ENCODE measurements around the gene ZC3H7A. TPM values are rescaled to one million over a fixed set of nuclear protein-coding genes. Genes with fewer than 3 reads are reported as not detected.

ZC3H7A gene
- total and polyA plus RNA-seq, 2 of the 13 experiments (the other 11 are each of a cell fraction or from before 2014, with no cell fraction given): 29.2 to 36.8 TPM

GRCh38 chr16:11833951-11834695 is 37.1 kb upstream of the ZC3H7A start:
- BruUV-seq (replicated peaks): no TSS peak
- ATAC-seq (peak; percentile 61), FAIRE-seq (peak; percentile 56), DNase-seq (ENCODE audit: low spot score) (peak; percentile 84)
- H3K27me3 ChIP-seq (ENCODE audit: control insufficient read depth in 1 of 2, insufficient read depth in 2 of 2, low read length in 2 of 2): no peaks in the 10 kb centered on the region
- no peaks in the 10 kb centered on the region for H4K20me1 ChIP-seq (ENCODE audit: insufficient read depth, low read length)
- intact Hi-C loops (cut with micrococcal nuclease; ENCODE audit: unreplicated experiment) (no loop called here), in situ Hi-C loops (cut with HindIII; ENCODE audit: extremely low pct_ligation_motif_present, low pct_unique_long_range_greater_than_20kb) (no loop called here)
- no peak overlapping the region for H3K4me3 ChIP-seq (replicated peaks in 1 of 3; ENCODE audit: insufficient read depth in 1 of 3, low read depth in 2 of 3, low read length in 3 of 3)
- H2AFZ ChIP-seq (ENCODE audit: low read length): no peak overlapping the region
- 49% methylated on average over 6 of the region's 6 CpGs for WGBS (ENCODE audit: low lambda C conversion rate)
- H3K9me3 ChIP-seq (ENCODE audit: low read length): no peaks in the 10 kb centered on the region
- no peak overlapping the region for H3K27ac ChIP-seq (ENCODE audit: extremely low read length, insufficient read depth, low read length)
- H3K79me2 ChIP-seq (ENCODE audit: insufficient read depth, low read length): no peaks in the 10 kb centered on the region
- POLR2A ChIA-PET: interaction anchor here (0.6 to 7.3 kb wide), 8 partner anchors 11 to 628 kb away, joined by 3 to 72 read pairs (median 4); partner anchors contain the start of gene RSL1D1
- peaks cover 28% of the 10 kb centered on the region for H3K4me1 ChIP-seq (ENCODE audit: insufficient read depth, low read length)
- CTCF ChIA-PET (ENCODE audit: low intra/inter-chr PET ratio, low total read pairs): no interaction called here
- peaks cover 22 to 30% of the 10 kb centered on the region in 2 experiments for H3K36me3 ChIP-seq (replicated peaks in 1 of 2; ENCODE audit: control insufficient read depth in 1 of 2, insufficient read depth in 2 of 2, low read length in 2 of 2)
- H3K4me2 ChIP-seq (ENCODE audit: low read depth, low read length): no peak overlapping the region
- H3K9ac ChIP-seq (ENCODE audit: insufficient read depth, low read depth, low read length): 0 out of 2 replicates have a peak overlapping the region, but pooled peaks have one; percentile 7
- TF ChIP-seq MTERF4 (CRISPR knock-in tag; IDR thresholded peaks at IDR 0.05): no peak
- TF ChIP-seq NR2F1 (CRISPR knock-in tag; IDR thresholded peaks at IDR 0.05): 0 out of 4 replicates have a peak, but pooled peaks of 1 of the 2 experiments have one; percentile 16
- no peak for TF ChIP-seq FOXA1 (IDR thresholded peaks at IDR 0.05)
- TF ChIP-seq FOXA1 (CRISPR knock-in tag; IDR thresholded peaks at IDR 0.05): peak; percentile 83
- peak; percentile 21; the same call in 1 of the 2 replicates for TF ChIP-seq PAXIP1 (CRISPR knock-in tag; conservative IDR thresholded peaks at IDR 0.05)
- peak; percentile 18; the same call in 1 of the 2 replicates for TF ChIP-seq SMC3 (IDR thresholded peaks at IDR 0.05; ENCODE audit: low read length)
- peak; percentile 62; the same call in 1 of the 2 replicates for TF ChIP-seq ARID5B (CRISPR knock-in tag; IDR thresholded peaks at IDR 0.05)
- peak; percentile 60 for TF ChIP-seq ZNF12 (CRISPR knock-in tag; IDR thresholded peaks at IDR 0.05)
- 0 out of 2 replicates have a peak, but pooled peaks have one; percentile 9 for TF ChIP-seq ZMYM3 (CRISPR knock-in tag; IDR thresholded peaks at IDR 0.05)
- peak; percentile 62; the same call in 1 of the 2 replicates for TF ChIP-seq ZGPAT (CRISPR knock-in tag; IDR thresholded peaks at IDR 0.05)
- TF ChIP-seq SKI (IDR thresholded peaks at IDR 0.05; ENCODE audit: partially characterized antibody): peak; percentile 71
- no peak for TF ChIP-seq HCFC1 (IDR thresholded peaks at IDR 0.05; ENCODE audit: low read depth, low read length)
- 0 out of 2 replicates have a peak, but pooled peaks have one; percentile 7 for TF ChIP-seq BHLHE40 (IDR thresholded peaks at IDR 0.05; ENCODE audit: low read length)
- peak; percentile 96 for TF ChIP-seq CEBPB (IDR thresholded peaks at IDR 0.05; ENCODE audit: borderline replicate concordance, low read depth, low read length)

All from HepG2 (cell line).